NCI-H82 treated with DMSO at 0.1 percent for 48 hours (cell line): ENCODE measurements around the gene TPPP2.

ENCODE experiments used
- DNase-seq: peaks from one replicate; lab custom pipeline; 2025; ENCODE audit not compliant: unreplicated experiment; lab: John Stamatoyannopoulos, UW

Gene TPPP2

DNA sequence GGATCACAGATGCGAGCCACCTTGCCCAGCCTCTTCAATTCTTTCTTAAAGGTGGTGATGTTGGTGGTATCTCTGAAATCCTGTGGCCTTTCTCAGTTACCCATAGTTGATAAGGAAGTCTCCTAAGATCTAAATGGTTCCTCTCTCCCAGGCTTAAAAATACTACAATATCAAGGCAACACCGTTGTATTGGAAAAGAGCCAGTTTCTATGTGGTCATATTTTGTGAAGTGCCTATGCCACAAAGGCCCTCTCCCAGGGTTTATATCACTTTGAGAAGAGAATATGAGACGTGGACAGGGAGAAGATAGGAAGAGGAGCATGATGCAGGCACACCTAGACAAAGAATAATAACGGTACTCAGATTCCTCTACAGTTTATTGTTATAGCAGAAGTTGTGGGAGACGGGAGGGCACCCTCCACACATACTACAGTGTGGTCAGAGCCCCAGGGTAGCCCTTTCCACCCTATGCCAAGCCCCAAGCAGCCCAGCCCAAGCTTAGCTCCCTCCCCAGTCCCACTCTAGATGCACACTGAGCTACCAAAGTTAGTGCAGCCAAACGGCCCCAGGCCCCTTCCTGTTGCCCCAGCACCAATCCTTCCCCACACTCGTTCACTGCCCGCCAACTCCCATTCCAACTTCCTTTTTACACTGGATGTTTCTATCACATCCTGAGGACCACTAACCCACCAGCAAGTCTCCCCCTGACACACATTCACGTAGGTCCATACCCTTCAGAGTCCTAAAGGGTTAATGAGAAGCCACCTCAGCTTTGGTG is 13.4 kb upstream of the TPPP2 start:
- DNase-seq = no peak

GRCh38 chr14:21017528-21018245 is 12.3 kb upstream of the TPPP2 start:
- DNase-seq = no peak

DNA sequence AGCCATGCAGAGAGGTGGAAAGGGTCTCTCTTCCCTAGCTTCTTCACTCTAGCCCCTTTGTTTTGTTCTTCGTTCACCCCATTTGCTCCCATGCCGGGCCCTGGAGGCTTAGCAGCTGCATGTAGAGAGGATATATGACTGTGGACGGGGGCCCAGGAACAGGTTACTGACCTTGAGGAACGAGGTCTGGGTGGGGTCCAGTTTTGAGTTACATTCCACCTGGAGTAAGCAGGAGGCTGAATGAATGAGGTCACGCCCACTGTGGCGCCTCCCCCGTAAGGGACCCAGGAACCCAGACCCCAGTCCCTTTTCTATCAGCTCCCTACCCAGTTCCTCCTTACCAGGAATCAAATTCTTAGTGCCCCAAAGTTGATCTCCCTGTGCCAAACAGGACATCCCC is 11.7 kb upstream of the TPPP2 start:
- DNase-seq = no peak

GRCh38 chr14:21018781-21019180 is 11.2 kb upstream of the TPPP2 start:
- DNase-seq = no peak

DNA sequence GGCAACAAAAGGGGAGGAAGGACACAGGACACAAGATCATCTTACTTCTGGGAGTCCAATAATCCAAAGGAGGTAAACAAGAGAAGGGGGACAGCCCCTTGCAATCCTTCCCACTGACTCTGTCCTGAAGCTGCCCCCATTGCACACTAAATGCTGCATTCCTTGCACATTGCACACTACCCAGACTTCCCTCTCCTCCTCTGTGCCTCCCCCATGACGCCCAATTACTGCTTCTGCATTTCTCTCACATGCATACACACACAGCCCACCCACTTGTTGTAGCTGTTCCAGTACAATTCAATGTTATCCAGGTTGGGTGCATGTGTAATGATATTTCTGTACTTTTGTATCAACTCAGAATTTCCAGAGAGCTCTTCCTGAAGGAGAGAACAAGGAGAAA is 10.7 kb upstream of the TPPP2 start:
- no peak for DNase-seq

DNA sequence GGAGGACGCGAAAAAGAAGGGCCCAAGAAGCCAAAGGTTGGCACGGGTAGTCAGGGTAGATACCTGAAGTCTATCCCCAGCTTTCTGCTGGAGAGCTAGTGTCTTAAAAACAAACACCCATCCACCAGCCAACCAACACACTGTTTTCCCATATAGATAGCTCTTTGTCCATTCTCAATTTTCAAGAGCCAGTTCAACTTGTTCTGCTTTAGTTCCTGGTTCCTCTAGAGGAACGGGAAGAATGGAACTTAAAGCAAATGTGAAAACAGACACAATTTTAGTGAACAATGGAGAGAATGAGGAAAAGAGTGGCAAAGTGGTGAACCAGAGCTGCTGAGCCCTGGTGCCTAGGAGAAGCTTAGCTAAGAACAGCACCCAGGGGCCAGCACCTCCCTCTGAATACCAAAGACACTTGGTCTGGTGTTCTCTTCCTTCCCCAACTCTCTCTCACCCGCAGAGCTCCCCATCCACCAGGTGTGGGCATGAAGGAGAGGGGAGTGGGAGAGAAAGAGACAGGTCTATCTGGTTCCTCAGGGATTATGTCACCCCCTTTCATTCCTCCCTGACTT is 9.0 kb upstream of the TPPP2 start:
- DNase-seq = no peak

DNA sequence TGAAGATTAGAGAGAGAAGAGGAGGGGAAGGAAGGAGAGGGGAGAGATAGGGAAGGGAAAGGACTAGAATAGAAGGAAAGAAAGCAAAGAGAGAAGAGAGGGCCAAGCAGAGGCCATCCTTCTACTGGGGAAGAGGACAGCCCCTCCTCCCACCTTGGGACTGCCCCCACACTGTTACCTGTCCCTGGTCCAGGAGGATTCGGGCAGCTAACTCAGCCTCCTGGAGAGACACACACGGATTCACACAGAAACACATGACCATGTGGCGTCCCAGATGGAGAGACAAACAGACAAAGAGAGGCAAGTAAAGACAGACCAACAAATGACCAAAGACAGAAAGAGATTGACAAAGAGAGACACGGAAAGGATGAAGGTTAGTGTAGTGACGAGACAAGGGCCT is 7.3 kb upstream of the TPPP2 start:
- no peak for DNase-seq

DNA sequence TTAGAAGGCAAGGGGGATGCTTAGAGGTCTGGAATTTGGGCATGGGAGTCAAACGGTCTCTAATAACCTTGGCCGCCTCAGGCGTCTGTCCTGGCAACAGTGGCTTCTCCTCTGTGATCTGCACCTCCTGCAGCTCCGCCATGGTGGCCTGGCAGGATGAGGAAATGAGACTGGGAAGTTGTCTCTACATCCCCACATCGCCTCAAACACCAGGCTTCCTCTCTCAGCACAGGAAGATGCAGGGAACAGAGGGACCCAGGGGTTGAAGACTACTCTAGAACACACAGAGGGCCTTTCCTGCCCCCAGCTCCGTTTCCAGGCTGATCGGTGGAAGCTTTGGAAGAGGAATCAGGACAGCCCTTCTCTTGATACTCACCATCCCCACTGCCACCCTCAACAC is 6.8 kb upstream of the TPPP2 start:
- DNase-seq = no peak

DNA sequence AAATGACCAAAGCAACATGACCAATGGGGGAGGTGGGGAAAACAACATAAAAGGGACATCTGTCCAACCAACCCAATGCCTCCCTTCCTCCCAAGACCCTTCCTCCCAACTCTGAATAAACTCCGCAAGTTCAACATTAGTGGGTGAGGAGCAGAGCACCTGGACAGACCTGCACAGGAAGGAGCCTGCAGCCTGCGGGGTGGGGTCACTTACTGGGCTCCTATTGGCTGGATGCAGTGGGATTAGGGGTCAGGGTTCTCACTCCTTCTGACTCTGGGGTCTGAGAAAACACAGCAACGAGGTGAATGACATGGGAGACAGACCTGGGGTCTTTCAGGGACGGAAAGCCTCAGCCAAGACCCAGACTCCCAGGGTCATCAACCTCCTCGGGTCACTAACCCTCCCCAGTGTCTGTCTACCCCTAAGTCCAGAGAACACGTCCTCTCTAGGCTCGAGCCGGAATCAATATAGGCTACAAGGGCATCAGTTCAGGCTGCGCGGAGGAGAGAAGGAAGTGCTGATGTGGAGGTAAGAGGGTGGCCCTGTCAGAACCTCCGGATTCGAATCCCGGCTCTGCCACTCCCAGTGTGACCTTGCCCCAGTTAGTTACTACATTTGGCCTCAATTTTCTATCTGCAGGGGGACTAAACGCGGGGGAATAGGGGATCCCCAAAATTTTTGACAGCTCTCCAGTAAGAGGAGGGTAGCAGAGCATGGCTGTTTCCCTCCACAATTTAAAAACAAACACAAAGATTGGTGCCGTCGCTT is 6.0 kb upstream of the TPPP2 start:
- DNase-seq = no peak

GRCh38 chr14:21024585-21025370 is 5.2 kb upstream of the TPPP2 start, which contains the start of gene NDRG2:
Gene NDRG2 (minus strand): TSS chr14:21025061. CDS start chr14:21023315, 1,746 bp downstream.
- no peak for DNase-seq

DNA sequence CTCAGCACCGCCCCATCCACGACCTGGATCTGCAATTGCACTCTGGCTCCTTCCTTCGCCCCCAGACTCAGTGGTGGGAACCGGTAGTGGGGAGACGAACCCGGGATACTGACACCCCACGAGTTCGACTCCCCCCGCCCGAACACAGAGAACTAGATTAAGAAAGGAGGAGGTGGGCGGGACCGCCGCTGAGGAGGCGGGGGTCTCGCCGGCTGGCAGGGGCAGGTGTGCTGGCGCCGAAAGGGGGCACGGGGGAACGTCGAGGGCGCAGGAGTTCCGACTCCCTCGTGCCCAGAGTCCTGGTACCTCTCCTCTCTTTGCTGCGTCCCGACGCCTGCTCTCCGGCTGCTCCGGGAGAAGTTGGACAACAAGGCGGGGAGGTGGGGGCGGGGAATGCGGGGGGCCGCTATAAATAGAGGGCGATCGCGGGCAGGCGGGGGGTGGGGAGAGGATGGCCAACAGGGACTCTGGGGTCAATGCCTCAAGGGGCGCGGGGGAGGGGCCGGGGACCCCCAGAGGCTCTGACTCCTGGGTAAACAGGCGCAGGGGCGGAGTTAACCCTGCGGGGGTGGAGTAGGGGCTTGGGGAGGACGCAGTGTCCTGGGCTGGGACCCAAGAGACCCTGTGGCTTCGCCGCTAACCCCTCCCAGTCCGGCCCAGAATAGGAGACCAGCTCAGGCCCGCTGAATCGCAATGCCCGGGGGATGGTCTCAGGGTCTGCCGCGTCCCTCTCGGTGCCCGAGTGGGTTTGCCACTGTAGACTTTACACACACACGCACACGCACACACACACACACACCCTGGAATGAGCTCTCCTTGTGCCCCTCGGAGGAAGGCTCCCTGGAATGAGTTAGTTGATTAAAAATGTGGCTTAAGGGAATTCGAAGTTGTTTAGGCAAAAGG is 4.4 kb upstream of the TPPP2 start:
- no peak for DNase-seq

DNA sequence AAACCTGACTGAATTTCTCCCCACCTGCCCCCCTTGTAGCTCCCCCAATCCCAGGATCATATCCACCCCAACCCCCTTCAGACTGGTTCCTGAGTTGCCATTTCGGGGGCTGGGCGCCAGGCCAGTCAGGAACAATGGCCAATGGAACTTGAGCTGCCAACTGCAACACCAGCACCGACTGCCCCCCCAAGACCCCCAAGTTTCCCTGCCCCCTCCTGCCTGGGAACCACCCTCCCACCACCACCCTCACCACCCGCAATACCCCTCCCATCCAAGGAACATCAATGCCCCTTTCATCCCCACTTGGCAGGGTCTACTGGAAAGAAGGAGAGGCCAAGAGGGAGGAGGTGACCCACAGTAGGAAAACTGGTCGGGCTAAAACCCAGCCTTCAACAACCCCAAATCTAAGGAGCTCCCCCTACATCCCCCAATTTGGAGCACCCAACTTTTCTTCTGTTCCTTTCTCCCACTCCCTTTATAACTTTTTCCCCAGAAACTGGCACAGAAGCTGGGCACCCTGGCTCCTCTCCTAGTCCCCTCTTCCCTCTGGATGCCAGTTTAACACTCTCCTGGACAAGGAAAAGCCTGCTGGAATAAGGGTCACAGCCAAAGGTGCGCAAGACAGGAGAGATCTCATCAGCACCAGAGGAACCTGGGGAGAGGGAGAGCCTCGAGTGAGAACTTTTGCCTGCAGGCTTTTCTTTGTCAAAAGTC is 3.6 kb upstream of the TPPP2 start:
- no peak for DNase-seq

- DNase-seq = no peak
Observed at GRCh38 chr14:21026988-21027315, 3.1 kb upstream of the TPPP2 start.

- DNase-seq = no peak
Observed at GRCh38 chr14:21030531-21030930, 514 bp downstream of the TPPP2 start.

DNA sequence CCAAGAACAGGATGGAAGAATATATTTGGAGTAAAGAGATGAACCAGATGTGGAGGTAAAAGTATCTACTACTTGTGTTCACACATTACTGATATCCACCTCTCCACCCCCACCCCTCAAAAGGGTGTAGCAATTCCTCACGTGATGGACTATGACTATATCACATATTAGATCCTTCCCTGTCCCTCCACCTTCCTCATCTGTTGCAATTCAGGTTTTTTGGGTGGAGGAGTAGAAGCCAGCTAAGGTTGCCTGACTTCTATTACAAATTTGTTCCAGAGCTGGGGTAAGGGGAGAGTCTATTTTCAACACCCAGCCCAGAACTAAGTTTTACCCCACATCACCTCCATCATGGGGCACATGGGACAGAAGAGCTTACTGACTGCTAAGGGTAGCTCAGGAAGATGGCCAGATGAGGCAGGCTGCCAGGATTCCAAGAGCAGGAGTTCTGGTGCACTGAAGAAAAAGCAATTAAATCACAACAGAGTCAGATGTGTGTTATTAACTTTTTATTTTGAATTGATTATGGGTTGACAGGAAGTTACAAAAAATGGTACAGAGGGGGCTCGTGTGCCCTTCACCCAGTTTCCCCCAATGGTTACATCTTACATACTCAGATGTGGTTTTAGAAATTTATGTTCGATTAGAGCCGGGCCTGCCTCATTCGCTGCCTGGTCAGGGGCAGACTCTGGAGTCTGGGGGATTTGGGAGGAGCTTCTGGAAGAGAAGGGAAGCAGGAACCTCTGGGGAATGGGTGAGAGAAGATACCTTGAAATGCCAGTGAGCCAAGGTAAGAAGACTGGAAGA is 2.5 kb downstream of the TPPP2 start:
- no peak for DNase-seq

DNA sequence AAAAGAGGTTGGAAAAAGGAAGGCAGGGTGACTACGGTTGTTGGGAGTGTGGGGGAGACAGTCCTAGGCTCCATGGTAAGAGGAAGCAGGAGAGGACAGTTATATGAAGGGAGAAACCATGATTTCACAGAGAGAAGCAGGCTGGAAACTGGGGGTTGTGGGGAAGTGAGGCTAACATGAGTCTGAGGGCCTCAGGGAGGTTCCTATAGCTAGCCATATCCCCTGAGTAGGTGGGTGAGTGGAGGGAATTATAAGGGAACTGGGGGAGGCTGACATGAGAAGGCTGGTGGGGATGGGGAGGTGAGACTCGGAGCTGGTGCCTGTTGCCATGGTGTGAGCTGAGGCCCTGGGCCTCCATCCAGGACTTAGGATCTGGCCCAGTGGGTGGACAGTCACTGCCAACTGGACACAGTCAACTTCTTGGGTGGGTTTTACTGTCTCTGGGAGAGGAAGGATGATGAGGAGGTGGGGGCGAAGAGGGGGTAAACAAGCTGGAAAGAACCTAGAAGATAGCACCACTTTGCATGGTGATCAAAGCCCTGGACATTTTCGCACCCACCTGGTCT is 3.2 kb downstream of the TPPP2 start:
- DNase-seq = no peak

- DNase-seq = no peak
Observed at GRCh38 chr14:21034707-21035106, 4.7 kb downstream of the TPPP2 start, which contains the start of gene RNASE13. Gene RNASE13 (minus strand): TSS chr14:21034807. CDS start chr14:21034288, 519 bp downstream.

- DNase-seq = no peak
Observed at GRCh38 chr14:21036751-21037150, 6.7 kb downstream of the TPPP2 start.
